Measurements from ENCODE around the gene OTUB2.

GRCh38 chr14:94015223-94015622 is 10.9 kb upstream of the OTUB2 start:
- TF ChIP-seq EZH2phosphoT487 (IDR thresholded peaks at IDR 0.05; ENCODE audit: borderline replicate concordance, low read depth): no peak
- no peak for TF ChIP-seq REST (IDR thresholded peaks at IDR 0.05; ENCODE audit: low read depth, low read length)
- no peak for TF ChIP-seq RFX5 (IDR thresholded peaks at IDR 0.05; ENCODE audit: low read length)
- TF ChIP-seq CTCF (IDR thresholded peaks at IDR 0.05): no peak
- no peak for TF ChIP-seq RAD21 (IDR thresholded peaks at IDR 0.05; ENCODE audit: low read length)
- no peak for TF ChIP-seq PBX3 (IDR thresholded peaks at IDR 0.05)
- no peak for TF ChIP-seq FOXM1 (IDR thresholded peaks at IDR 0.05; ENCODE audit: low read depth)
- no peak for TF ChIP-seq MAX (IDR thresholded peaks at IDR 0.05; ENCODE audit: low read depth)
- TF ChIP-seq FOSL2 (IDR thresholded peaks at IDR 0.05; ENCODE audit: borderline replicate concordance, low read depth): no peak
- TF ChIP-seq NRF1 (IDR thresholded peaks at IDR 0.05; ENCODE audit: low read depth, low read length): no peak
